H1 (cell line): Measurements from ENCODE around the gene COCH. TPM values are rescaled to one million over a fixed set of nuclear protein-coding genes. Genes with fewer than 3 reads are reported as not detected.

Experiments used
- GTF2F1 ChIP-seq: IDR thresholded peaks from 2 replicates; pipeline ENCODE4 v1.6.1; 2012; ENCODE audit warnings: low read depth, low read length, improper control_type of control experiment, borderline replicate concordance
- polyA plus RNA-seq, 7 experiments: library from polyadenylated mRNA; depleted of rRNA in 3 of 7; stranded (reverse) in 5 of 7; unstranded in 2 of 7; fragments of >200 nt in 5 of 7; fragments of 200-250 nt in 2 of 7; gene quantifications; 1 replicate in 5 of 7; 2 replicates in 1 of 7; 4 replicates in 1 of 7; pipeline versions ENCODE4 v1.2.1 to v1.2.3, GENCODE V29; 2011 to 2013; ENCODE audit warnings: missing spikeins in 2 of 7, mixed read lengths in 2 of 7
- total RNA-seq: library from RNA; stranded (reverse); fragmentation: NEBNext Ultra II Directional; extraction: Animal tissue kit (Norgen Biotek cat#: 25700); gene quantifications from 2 replicates; pipeline ENCODE4 v1.2.1, GENCODE V29; 2021

The COCH gene
- total and polyA plus RNA-seq, 2 of the 8 experiments (the other 6 are each of a cell fraction or from before 2014, with no cell fraction given), result 12.9 to 30.8 TPM

DNA sequence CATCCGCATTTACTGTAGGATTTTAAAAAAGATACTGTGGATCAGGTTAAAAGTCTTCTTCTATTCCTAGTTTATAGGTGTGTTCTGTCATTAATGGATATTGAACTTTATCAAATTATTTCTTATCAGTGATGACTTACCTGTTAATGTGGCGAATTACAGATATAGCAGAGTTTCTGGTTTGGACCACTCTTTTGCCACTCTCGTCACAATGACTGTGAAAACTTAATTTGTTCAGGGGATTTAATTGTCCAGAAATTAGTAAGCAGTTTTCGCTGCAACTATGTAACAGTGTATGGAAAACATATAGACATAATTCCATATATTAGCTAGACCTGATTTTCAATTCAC lies 14.9 kb downstream of the COCH start (continued):
- no peak for TF ChIP-seq GTF2F1
